ENCODE data around the gene MYO1G.

The MYO1G gene

DNA sequence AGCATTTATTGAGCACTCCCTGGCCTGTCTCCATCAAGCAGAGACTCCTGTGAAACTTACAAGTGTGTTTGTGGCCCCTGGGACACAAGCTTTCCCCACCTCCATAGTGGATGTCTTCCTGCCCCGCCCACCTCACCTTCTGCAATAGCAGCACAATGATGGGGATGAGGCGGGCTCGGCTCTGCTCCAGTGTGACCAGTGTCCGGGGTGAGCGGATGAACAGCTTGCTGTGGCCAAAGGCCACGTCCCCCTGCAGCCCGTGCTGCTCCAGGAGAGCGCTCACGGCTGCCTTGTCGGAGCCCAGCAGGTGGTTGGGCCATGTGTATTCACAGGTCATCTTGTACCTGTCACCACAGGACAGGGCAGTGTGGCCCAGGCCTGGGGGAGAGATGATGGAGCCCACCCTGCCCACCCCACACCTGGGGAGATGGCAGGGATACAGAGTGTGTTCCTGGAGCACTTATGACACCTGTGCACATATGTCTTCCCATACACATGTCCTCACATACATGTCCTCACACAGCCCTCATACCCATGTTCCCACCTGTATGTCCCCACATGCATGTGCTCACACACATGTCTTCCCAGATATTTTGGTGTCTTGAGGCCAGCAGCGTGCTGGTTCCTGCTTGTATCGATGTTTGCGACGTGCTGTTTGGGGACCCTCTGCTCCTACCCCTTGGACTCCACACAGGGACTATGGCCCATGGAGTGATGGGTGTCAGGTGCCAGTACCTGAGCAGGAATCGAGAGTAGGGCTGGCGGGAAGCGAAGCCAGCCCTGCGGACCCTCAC lies 12.7 kb downstream of the MYO1G start:
- DNase-seq = no peak

DNA sequence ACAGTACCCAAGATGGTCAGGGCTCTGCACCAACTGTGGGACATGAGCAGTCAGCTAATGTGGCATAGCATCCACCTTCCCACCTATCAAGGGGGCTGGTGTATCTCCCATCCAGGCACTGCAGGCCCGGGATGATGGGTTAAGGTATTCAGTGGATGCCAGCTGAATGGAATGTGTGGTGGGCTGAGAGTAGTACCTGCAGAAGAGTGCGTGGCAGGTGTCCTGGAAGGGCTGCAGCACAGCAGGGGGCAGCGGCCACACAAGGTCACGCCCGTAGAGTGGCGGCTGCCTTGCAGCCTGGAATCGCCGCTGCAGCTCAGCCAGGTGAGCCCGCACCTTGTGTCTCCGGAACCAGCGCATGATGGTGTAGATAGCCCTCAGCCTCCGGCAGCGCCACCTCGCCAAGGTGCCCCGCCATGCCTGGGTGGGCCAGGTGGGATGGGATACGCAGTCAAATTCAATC lies 13.3 kb downstream of the MYO1G start:
- no peak for DNase-seq

DNA sequence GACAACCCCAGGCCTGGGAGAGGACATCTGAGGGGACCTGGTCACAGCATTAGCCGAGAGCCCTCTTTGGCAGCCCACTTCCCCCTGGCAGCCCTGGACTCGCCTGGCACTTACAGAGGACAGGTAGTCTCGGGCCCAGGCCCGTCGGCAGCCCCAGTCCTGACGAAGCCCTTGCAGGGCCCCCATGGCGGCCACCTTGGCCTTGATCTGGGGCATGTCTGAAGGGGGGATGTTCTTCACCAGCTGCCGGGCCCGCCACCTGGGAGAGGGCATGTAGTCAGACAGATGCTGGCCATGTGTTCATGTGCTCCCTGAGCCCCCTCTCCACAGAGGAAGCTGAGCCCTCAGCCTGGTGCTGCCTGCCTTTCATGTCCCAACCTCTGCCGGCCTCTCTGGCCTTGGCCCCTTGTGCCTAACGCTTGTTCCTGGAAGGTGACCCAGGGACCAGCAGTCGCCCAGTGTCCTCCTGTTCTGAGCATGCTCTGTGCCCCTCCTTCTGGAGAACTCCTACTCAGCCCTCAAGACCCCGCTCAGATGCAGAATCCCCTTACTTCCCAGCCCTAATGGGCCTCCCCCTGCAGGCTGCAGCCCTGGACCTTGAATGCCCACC lies 13.9 kb downstream of the MYO1G start:
- no peak for DNase-seq

DNA sequence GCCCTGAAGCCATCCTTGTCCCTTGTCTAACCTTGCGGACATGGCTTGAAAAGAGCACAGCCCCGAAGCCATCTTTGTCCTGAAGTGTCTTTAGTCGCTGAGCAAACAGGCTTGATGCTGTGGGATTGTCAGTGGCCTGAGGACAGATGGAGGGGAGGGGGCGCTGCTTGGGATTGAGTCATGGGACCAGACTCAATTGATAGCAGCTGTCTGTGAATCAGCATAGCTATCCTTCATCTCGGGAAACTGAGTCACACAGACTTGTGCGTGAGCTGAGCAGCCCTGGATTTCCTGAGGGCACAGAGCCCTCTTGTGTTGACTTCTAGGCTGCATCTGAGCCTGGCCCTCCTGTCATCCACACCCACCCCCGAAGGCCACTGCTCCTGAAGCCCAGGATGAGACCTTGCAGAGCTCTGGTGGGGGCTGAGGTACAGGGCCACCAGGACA lies 14.4 kb downstream of the MYO1G start:
- no peak for DNase-seq

DNA sequence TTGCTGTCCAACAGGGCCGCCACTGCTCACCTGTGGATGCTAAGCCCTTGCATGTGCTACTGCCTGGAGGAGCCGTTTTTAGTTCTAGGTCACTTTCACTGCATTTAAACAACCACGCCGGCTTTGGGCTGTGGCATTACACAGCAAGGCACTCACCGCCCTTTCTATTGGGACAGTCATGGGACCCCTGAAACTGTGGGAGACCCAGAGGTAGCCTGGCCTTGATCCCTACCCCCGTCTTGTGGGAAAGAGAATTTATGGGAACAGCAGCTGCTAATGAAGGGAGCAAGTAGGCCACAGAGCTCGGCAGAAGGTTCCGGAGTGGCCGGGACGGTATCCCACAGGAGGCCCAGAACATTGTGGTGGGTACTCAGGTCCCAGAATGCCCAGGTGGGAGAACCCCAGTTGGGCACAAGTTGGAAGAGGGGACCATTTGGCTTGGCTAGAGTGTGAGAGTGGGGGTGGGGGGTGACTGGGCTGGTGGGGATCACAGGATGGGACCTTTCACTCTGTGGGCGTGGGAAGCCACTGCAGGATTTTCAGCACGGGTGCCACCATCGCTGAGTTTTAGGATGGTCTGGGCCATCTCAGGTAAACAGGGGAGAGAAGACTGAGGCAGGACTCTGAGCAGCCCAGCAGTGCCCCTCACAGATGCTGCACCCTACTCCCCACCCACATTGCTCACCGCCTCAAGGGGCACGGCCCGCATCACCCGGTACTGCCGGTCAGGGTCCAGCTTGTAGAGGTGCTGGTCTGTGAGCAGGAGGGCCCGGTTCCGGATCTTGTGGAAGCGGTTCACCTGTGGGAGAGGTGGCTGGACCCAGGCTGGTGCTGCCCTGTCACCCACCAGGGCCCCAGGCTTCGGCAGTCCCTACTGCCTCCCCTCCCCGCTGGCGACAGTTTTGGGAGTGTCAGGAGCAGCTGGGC lies 15.2 kb downstream of the MYO1G start:
- no peak for DNase-seq

DNA sequence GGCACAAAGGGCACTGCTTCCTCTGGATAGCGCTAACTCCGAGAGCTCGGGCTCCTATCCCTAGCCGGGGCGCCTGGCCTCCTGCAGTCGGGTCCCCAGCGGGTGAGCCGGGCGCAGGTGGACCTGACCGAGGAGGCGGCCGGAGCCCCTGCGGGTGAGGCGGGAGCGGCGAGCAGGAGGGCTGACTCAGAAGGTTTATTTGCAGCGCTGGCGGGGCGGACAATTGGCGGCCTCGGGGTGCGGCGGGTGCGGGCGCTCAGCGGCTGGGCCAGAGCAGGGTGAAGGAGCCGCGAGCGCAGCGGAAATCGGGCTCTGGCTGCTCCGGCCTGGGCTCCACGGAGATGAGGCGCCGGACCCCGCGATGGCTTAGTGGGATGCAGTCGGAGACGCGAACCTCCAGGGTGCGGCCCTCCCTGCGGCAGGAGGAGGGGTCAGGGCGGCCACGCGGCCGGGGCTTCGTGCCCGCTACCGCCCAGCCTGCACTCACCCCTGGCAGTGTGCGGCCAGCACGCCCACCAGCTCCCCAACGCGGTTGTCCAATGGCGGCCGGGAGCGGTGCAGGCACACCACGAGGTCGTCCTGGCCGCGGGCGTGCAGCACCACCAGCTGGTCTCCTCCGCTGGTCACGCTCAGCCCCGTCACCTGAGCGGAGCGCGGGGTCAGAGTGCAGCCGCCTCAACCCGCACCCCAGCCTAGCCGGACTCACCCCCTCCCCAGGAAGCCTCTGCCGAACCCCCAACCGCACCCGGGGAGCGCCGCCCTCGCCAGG lies 16.1 kb downstream of the MYO1G start:
- no peak for DNase-seq

DNA sequence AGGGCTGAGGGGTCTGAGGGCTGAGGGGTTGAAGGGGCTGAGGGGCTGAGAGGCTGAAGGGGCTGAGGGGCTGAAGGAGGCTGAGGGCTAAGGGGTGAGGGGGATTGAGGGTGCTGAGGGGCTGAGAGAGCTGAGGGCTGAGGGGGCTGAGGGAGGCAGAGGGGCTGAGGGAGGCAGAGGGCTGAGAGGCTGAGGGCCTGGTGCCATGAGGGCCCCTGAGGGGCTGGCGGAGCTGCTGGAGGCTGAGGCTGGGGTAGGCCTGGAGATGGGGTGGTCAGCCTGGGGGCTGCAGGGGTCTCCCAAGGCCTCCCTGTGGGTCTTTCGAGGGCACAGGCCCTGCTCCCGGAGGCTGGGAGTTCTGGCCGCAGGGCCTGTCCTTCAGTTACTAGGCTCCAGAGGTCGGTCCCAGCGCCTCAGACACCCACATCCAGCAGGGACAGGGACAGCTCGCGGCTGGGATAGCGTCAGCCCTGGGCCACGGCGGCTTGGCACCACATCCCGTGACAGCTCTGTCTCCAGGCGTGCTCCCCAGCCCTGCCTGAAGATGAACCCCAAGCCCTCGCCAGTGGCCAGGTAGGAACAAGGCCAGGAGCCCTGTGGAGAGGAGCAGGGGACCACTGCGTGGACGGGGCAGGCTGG lies 16.9 kb downstream of the MYO1G start:
- DNase-seq = no peak

DNA sequence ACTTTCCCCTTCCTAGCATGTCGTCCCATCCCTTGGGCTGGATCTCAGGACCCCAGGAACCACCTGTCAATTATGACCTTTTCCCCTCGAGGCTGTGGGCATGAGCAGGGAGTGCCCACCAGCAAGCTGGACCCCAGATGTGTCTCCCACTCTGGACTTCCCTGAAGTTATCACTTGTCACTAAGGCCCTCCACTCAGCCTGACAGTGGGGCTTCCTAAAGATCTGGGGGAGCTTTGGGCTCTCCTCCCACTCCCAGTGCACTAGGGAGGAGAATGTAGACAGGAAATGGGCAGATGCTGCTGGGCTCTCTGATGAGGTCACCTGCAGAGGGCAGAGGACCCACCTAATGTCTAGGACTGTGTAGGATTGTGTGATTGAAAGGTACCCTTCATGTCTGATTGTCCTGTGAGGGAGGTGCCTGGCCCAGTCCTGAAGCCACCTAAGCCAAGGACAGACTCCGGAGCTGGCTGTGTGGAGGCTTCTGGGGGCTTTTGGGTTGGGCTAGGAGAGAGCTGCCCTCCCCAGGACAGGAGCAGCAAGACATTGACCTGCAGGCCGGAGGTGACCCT lies 18.7 kb downstream of the MYO1G start:
- no peak for DNase-seq

DNA sequence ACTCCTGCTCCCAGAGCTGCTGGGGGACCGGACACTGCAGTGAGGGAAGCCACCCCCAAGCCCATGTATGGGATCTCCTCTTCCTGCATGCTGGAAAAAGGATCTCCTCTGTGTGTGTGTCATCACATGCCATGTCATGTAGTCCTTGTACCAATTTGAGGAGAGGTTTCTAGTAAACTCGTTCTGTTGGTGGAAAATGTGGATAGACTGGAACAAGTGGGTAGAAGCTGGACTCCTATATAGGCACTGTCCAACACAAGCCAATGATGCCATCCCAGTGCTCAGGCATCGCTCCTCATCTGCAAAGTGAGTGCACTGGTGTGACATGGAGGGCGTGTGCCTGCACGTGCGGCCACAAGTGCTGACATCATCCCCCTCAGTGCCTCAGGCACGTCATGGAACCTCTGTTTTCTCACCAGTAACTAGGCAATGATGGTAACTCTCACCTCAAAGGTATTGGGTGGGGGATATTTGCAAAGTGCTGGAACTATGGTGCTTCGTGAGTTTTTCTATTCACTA lies 19.3 kb downstream of the MYO1G start:
- no peak for DNase-seq

DNA sequence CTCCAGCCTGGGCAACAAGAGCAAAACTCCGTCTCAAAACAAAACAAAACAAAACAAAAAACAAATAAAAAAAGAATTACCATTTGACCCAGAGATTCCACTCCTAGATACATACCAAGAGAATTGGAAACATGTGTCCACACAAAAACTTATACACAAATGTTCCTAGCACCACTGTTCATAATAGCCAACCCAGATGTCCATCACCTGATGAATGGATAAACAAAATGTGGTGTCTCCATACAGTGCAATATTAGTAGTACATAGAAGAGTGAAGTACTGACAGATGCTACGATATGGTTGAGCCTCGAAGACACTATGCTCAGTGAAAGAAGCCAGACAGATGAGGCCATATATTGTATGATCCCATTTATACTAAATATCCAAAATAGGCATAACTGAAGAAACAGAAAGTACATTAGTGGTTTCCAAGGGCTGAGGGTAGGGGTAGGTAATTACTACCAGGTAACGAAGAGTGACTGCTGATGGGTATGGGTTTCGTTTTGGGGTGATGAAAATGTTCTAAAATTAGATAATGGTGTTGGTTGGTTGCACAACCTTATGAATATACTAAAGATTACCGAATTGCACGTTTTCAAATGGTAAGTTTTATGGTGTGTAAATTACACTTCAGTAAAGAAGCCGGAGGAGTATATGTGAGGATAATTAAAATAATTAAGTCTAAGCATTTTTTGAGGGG lies 20.0 kb downstream of the MYO1G start:
- DNase-seq = no peak

DNA sequence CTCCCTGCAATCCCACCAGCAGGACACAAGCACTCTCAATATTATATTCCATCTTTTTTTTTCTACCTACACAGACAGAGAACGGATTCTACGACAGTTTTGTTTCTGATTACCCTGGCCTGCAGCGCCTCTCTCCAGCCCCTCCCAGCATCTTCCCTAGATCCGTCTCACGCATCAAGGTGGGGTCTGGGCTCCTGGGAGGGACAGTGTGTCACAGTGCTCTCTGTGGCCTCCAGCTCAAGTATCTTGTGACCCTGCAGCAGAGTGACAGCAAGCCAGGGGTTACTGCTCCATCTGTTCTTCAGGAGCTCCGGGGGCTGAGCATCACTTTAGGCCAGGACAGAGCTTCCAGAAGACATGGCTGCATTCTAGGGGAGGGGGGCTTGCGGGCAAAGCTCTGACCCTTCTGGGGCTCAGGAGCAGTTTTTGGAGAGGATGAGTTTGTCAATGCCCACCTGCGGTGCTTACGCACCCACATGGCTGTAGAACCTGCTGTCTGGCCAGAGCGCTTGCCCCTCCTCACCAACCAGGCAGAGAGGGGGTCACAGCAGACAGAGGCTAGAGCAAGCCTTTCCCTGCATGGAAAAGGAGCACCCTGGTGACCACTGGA lies 22.6 kb downstream of the MYO1G start:
- no peak for DNase-seq

DNA sequence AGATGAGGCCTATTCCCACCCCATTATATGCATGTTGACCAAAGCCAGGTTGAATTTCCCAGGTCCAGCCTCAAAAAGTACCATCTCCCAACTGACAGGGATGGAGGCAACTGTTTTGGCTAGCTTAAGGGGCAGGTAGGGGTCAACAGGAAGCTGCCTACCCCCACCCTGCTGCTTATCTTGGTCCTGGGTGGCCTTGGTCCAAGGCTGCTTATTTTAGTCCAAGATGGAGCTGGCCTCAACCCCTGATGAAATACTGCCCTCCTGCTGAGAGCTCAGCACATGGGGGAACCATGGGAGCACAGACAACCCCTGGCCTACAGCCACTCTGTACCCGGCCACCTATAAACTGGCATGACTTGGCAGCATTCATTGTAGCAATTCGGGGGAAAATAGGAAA lies 23.1 kb downstream of the MYO1G start:
- no peak for DNase-seq

DNA sequence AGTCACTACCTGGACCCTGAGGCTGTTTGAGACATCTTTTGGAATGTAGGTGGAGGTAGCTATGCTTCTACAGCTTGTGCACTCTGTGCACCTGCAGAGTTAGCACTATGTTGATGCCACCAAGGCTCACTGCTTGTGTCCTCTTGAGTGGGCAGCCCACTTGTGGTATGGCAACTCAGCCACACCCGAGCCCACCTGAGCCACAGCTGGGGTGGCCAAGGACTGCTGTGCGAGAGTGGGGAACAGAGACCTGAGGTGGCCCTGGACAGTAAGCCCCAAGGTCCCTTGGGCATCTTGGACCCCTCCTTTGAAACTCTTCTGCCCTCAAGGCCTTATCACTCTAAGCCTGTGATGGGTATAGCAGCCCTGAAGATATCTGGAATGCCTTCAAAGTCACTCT lies 25.7 kb downstream of the MYO1G start:
- no peak for DNase-seq

DNA sequence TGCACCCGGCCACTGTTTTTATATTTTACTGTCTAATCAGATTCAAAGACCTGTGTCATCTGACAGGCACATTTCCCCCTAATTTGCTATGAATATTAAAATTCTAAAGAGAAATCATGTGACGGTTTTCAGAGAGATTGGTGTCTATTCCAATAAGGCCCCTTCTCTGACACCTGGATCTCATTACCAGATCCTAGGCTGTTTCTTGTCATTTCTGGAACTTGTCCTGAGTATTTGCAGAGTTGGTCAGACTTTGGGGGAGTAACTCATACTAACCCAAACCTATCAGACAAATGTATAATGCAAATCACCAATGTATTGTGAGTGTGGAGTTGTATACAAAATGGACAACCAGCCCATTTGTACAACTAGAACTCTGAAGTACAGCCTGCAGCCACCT lies 29.5 kb downstream of the MYO1G start:
- DNase-seq = no peak

DNA sequence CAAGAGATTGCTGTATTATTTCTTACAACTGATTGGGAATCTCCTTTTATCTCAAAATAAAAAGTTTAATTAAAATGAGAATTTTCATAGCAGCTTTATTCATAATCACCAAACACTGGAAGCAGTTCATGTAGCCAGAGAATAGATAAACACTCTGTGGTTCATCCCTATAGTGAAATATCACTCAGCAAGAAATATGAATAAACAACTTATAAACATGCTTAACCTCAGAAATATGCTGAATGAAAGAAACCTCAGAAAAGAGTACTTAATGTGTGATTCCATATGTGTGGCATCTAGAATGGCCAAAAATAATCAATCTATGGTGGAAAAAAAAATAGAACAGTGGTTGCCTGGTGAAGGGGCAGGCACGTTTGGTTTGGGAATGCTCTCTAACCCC lies 33.3 kb downstream of the MYO1G start:
- DNase-seq = no peak

DNA sequence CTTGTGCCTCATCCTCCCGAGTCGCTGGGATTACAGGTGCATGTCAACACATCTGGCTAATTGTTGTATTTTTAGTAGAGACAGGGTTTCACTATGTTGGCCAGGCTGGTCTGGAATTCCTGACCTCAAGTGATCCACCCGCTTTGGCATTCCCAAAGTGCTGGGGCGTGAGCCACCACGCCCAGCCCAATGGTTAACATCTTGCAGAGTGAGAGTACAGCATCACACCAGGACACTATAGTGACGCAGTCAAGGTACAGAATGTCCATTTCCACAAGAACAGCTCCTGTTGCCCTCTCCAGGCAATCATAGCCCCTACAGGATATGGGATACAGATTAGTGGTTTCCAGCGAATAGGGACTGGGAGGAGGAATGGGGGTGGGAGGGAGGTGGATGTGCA lies 34.0 kb downstream of the MYO1G start:
- no peak for DNase-seq

DNA sequence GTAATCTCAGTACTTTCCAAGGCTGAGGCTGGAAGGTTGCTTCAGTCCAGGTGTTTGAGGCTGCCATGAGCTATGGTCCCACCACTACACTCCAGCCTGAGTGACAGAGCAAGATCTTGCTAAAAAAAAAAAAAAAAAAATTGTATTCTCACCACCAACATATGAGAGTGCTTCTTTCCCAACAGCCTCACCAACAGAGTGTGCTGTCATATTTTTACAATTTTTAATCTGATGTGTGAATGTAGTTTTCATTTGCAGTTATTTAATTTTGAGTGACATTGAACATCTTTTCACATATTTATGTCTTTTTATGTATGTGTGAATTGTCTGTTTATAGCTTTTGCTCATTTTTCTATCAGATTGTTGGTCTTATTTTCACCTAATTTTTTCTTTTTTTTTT lies 35.2 kb downstream of the MYO1G start:
- DNase-seq = no peak

DNA sequence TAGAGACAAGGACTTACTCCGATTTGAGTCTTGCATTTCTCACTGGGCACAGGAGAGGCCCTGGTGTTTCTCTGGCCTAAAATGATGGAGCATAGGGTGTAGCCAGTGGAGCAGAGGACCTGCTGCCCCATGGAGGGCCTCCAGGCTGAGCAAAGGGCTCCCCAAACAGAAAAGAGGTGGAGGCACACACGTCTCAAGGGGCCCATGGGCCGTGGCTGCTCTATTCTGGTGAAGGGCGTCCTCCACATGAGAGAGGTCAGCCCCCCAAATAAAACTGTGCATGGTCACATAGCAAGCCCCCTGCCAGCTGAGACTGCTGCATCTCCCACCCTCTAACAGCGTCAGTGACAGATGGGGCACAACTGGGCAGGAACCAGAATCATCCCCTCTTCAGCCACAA lies 41.4 kb downstream of the MYO1G start:
- DNase-seq = no peak

DNA sequence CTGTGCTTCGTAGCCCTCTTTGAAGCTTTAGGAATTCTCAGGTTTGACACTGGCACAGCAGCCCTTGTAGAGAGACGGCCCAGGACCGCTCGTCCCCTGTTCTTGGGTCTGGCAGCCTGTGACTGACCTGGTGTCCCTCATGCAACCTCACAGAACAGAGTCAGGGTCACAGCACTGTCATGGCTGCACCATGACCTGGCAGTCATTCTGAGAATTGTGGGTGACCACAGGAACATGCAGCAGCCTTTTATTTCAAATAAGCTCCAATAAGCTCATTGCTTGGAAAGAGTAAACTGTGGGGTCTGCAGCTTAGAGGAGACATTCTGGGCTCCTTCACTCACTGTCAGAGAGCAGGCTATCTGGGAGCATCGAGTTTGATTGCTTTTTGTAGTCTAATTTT lies 42.5 kb downstream of the MYO1G start:
- no peak for DNase-seq

DNA sequence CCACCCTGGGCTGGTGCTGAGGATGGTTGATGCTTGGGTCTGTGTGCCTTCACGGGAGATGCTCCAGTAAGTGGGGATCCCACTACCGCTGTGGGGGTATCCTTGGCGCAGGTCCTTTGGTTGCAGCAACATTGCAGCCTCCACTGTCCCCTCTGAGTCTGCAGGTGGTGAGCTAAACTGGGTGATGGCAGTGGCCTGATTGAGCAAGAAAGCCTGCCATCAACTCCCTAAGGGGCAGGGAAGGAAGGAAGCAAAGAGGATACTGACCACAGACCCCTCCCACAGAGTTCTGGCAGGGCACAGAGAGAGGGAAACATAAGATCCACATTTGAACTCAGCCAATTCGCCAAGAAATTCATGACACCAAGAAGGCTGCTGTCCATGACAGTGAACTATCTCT lies 43.2 kb downstream of the MYO1G start:
- no peak for DNase-seq

DNA sequence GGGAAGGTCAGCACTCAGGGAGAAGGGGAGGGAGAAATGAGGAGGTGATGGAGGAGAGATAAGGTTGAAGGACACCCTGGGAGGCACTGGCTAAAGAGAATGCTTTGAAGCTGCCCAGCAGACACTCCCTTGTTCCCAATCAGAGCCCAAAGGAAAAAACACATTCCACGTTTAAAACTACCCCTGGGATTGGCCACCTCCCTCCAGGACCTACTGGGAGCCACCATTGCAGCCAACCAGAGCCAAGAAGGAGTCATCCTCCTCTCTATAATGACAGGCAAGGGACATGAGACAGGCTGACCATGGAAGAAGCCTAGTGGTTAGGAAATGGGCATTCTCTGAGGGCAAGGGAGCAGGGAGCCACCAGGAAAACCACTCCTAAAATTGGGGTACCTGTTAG lies 43.8 kb downstream of the MYO1G start:
- DNase-seq = no peak
